Stomach (tissue), 19 donors: ENCODE measurements around the gene SLC5A12. TPM values are rescaled to one million over a fixed set of nuclear protein-coding genes. Genes with fewer than 3 reads are reported as not detected.

Experiments
- DNase-seq, 2 donors: peaks; one replicate each; pipeline versions ENCODE4 v3.0.0 to v3.0.0-alpha.2; 2013 to 2019
- H3K27ac ChIP-seq, 5 donors: fragments of 200-600 bp in 4 of 5; sonication (generic) in 4 of 5; one replicate each; pipeline ENCODE4 v1.5.1; 2013 to 2019; ENCODE audit warnings: mild to moderate bottlenecking in 1 of 5, moderate library complexity in 1 of 5
- H3K27me3 ChIP-seq, 3 donors: fragments of 200-600 bp; sonication (generic); one replicate each; pipeline ENCODE4 v1.5.1; 2017 to 2019; ENCODE audit warnings: mixed run types in 1 of 3
- H3K36me3 ChIP-seq, 4 donors: fragments of 200-600 bp; sonication (generic); 1 replicate in 3 of 4; 2 replicates in 1 of 4; pipeline ENCODE4 v1.5.1; 2016 to 2019
- H3K4me1 ChIP-seq, 4 donors: fragments of 200-600 bp; sonication (generic); one replicate each; pipeline ENCODE4 v1.5.1; 2016 to 2019
- H3K4me3 ChIP-seq, 4 donors: fragments of 200-600 bp; sonication (generic) in 3 of 4; one replicate each; pipeline ENCODE4 v1.5.1; 2016 to 2019; ENCODE audit warnings: mild to moderate bottlenecking in 1 of 4
- H3K9me3 ChIP-seq, 4 donors: fragments of 200-600 bp; sonication (generic); one replicate each; pipeline ENCODE4 v1.5.1; 2016 to 2019
- EP300 ChIP-seq: sonication (generic); formaldehyde crosslinking; IDR thresholded peaks from one replicate; pipeline ENCODE4 v1.6.1; 2017; ENCODE audit warnings: antibody characterized with exemption
- POLR2A ChIP-seq, 4 donors: fragments of 450-650 bp; IDR thresholded peaks; one replicate each; pipeline ENCODE4 v1.6.1; 2016; ENCODE audit warnings: antibody characterized with exemption in 4 of 4, control low read depth in 2 of 4, mild to moderate bottlenecking in 1 of 4, moderate library complexity in 1 of 4
- POLR2AphosphoS5 ChIP-seq, 3 donors: sonication (generic); formaldehyde crosslinking; IDR thresholded peaks; one replicate each; pipeline ENCODE4 v1.6.1; 2016; ENCODE audit warnings: antibody characterized with exemption in 3 of 3
- WGBS, 5 donors: extraction: QIAGEN DNeasy Blood & Tissue Kit in 3 of 5; methylation state at CpG; one replicate each; pipeline versions ENCODE4 v1.1.5 to v1.1.7; 2013 to 2018; 5-methylcytosine and 5-hydroxymethylcytosine counted together
- intact Hi-C: fragments of 100-400 bp; cut with DNase I; formaldehyde crosslinking; loops from one replicate; pipeline ENCODE4 v1.15.1; 2023; ENCODE audit warnings: low total_unique reads
- long read RNA-seq, 10 donors: transcript quantifications; one replicate each; lab custom pipeline, GENCODE V29; 2026
- polyA plus RNA-seq, 3 donors: library from polyadenylated mRNA; stranded (reverse); fragments of 200-250 nt; gene quantifications; one replicate each; pipeline ENCODE4 v1.2.3, GENCODE V29; 2013
- total RNA-seq, 5 donors: library from RNA; depleted of rRNA; stranded (reverse); fragments of >200 nt; gene quantifications; one replicate each; pipeline versions ENCODE4 v1.1.0 to v1.2.3, GENCODE V29; 2014 to 2016
- TF ChIP-seq, protein P1 (sequence below), 7 experiments: fragments of 450-650 bp in 4 of 7; fragments of 200-600 bp in 3 of 7; sonication (generic) in 3 of 7; IDR thresholded peaks; one replicate each; pipeline ENCODE4 v1.5.1; 2016 to 2019; ENCODE audit warnings: antibody characterized with exemption in 7 of 7, control low read depth in 2 of 7, mild to moderate bottlenecking in 1 of 7
- donor health status: healthy with polysubstance abuse.
- donor health status: Bipolar disorder and iron deficiency.
- donor health status: healthy.

SLC5A12 gene, protein sequence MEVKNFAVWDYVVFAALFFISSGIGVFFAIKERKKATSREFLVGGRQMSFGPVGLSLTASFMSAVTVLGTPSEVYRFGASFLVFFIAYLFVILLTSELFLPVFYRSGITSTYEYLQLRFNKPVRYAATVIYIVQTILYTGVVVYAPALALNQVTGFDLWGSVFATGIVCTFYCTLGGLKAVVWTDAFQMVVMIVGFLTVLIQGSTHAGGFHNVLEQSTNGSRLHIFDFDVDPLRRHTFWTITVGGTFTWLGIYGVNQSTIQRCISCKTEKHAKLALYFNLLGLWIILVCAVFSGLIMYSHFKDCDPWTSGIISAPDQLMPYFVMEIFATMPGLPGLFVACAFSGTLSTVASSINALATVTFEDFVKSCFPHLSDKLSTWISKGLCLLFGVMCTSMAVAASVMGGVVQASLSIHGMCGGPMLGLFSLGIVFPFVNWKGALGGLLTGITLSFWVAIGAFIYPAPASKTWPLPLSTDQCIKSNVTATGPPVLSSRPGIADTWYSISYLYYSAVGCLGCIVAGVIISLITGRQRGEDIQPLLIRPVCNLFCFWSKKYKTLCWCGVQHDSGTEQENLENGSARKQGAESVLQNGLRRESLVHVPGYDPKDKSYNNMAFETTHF
- total RNA-seq: 1 to 10 TPM in 1 of 5 donors, not detected in 4; 2.2 TPM
- not detected for polyA plus RNA-seq
- long read RNA-seq, donor 1: 0 reads
- long read RNA-seq, donor 2, full-length matches to known transcripts: 2 of 10 reads
- long read RNA-seq, donor 2, partial matches to known transcripts: 8 of 10 reads
- long read RNA-seq, donor 2, other reads (novel, unspliced or antisense): 0 of 10 reads
- long read RNA-seq, donor 3: 0 reads
- long read RNA-seq, donor 4: 0 reads
- long read RNA-seq, donor 5: 0 reads
- long read RNA-seq, donor 6: 0 reads
- long read RNA-seq, donor 7: 0 reads
- long read RNA-seq, donor 8: 0 reads
- long read RNA-seq, donor 9: 0 reads
- long read RNA-seq, donor 10, full-length matches to known transcripts: 4 of 4 reads
- long read RNA-seq, donor 10, partial matches to known transcripts: 0 of 4 reads
- long read RNA-seq, donor 10, other reads (novel, unspliced or antisense): 0 of 4 reads

DNA sequence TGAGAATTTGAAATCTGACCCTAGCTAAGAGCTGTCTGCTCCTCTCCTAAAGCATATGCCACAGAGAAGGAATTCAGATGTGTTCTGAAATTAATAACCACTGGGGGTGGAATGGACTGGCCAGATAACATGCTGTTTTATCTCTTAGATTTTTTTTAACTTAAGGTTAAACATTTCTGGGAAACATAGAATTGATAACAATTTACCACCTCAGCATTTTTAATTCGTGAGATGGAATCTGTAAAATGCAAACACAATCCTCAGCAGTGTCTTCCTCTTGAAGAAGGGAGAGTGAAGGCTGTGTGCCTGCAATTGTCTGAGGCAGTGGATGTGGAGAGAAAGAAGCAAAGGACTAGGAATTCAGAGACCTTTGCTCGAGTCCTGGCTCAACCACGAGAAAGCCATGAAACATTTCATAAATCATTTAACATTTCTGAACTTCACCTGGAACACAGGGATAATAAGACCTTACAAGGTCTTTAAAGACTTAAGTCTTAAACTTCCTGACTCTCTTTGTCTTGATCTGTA, at the start of gene SLC5A12:
Gene SLC5A12, minus strand, starts transcription at position 113 of the 528 bp plus-strand sequence. CDS start 346 bp downstream, outside the sequence.
- DNase-seq: no peak
- intact Hi-C loops: no loop called here
- 41 to 52% (median 47%) methylated on average over 3 of the region's 3 CpGs for WGBS, 5 donors
- H3K27ac ChIP-seq: no peak within 1 kb of the TSS
- no peaks in the 10 kb centered on the region for H3K27me3 ChIP-seq
- no peaks in the 10 kb centered on the region for H3K36me3 ChIP-seq
- H3K4me3 ChIP-seq: no peak within 1 kb of the TSS
- TF ChIP-seq POLR2AphosphoS5 (IDR thresholded peaks at IDR 0.05): no peak
- TF ChIP-seq EP300: no peak
- TF ChIP-seq POLR2A (IDR thresholded peaks at IDR 0.05): no peak
- TF ChIP-seq, protein P1, sequence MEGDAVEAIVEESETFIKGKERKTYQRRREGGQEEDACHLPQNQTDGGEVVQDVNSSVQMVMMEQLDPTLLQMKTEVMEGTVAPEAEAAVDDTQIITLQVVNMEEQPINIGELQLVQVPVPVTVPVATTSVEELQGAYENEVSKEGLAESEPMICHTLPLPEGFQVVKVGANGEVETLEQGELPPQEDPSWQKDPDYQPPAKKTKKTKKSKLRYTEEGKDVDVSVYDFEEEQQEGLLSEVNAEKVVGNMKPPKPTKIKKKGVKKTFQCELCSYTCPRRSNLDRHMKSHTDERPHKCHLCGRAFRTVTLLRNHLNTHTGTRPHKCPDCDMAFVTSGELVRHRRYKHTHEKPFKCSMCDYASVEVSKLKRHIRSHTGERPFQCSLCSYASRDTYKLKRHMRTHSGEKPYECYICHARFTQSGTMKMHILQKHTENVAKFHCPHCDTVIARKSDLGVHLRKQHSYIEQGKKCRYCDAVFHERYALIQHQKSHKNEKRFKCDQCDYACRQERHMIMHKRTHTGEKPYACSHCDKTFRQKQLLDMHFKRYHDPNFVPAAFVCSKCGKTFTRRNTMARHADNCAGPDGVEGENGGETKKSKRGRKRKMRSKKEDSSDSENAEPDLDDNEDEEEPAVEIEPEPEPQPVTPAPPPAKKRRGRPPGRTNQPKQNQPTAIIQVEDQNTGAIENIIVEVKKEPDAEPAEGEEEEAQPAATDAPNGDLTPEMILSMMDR (IDR thresholded peaks at IDR 0.05): no peak
- H3K4me1 ChIP-seq: no peaks in the 10 kb centered on the region
- no peaks in the 10 kb centered on the region for H3K9me3 ChIP-seq

DNA sequence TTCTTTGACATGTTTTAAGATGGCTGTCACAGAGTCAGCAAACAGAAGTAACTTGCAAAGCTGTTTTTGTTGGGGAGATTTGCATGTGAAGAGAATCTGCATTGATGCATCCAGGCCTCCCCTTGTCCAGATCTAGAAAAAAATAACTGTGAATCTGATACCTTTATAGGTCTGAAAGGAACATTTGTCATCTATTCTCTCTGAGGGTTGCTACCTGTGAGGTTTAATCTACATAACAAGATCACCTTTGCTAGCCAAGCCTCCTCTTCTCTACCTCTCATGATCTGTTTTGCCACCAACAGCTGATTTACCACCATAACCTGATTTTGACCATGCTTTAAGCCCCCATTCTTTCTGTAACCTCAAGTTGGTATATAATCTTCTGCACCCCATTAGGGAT, 47.2 kb upstream of the SLC5A12 start:
- intact Hi-C loops: loop anchor here (10.0 kb wide), 1 partner anchor 376 kb away; no protein-coding TSS in a partner anchor
- no peak for TF ChIP-seq POLR2AphosphoS5 (IDR thresholded peaks at IDR 0.05)
- DNase-seq: no peak
- Histone ChIP-seq H3K9me3 (no peaks in the 10 kb centered on the region), H3K4me1 (no peaks in the 10 kb centered on the region), H3K27me3 (no peaks in the 10 kb centered on the region), H3K4me3 (no peak overlapping the region), H3K27ac (no peak overlapping the region), H3K36me3 (no peaks in the 10 kb centered on the region)

DNA sequence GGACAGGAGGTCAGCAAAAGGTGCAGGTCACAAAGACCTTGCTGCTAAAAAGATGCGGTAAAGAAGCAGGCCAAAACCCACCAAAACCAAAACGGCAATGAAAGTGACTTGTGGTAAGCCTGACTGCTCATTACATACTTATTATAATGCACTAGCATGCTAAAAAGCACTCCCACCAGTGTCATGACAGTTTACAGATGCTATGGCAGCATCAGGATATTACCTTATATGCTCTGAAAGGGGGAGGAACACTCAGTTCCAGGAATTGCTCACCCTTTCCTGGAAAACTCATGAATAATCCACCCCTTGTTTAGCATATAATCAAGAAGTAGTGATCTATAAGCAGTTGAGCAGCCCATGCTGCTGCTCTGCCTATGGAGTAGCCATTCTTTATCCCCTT, 45.2 kb upstream of the SLC5A12 start:
- no peaks in the 10 kb centered on the region for H3K27me3 ChIP-seq
- TF ChIP-seq EP300 (no peak), POLR2AphosphoS5 (IDR thresholded peaks at IDR 0.05) (no peak), POLR2A (IDR thresholded peaks at IDR 0.05) (no peak)
- TF ChIP-seq, protein P1 (IDR thresholded peaks at IDR 0.05): no peak
- no peaks in the 10 kb centered on the region for H3K9me3 ChIP-seq
- intact Hi-C loops: loop anchor here (10.0 kb wide), 1 partner anchor 378 kb away; no protein-coding TSS in a partner anchor
- H3K4me3 ChIP-seq: no peak overlapping the region
- 77 to 97% (median 89%) methylated on average over 2 of the region's 2 CpGs for WGBS, 5 donors
- H3K4me1 ChIP-seq: no peaks in the 10 kb centered on the region
- H3K27ac ChIP-seq: no peak overlapping the region
- no peak for DNase-seq
- no peaks in the 10 kb centered on the region for H3K36me3 ChIP-seq

DNA sequence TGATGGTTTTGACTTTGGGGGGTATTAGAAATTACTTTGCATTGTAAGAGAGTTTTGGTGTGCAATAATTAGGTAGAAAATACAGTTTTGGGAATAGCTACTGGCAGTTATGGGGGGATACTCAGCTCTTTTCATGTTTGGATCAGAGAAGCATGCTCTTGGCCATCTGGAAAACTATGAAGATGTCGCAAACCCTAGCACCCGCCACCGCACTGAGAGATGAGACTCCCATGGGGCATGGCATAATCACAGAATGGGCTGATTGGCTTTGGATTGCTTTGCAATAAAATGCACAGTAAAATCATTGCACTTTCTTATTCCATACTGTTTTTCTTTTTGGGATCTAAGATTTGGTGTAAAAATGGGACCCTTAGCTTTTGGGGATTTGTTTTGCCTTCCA, 43.5 kb upstream of the SLC5A12 start:
- Histone ChIP-seq H3K4me3 (no peak overlapping the region), H3K9me3 (no peaks in the 10 kb centered on the region), H3K36me3 (no peaks in the 10 kb centered on the region), H3K4me1 (no peaks in the 10 kb centered on the region), H3K27me3 (no peaks in the 10 kb centered on the region), H3K27ac (no peak overlapping the region)
- DNase-seq: no peak
- WGBS, 5 donors: 90 to 97% (median 93%) methylated on average over 3 of the region's 3 CpGs
- TF ChIP-seq POLR2A (IDR thresholded peaks at IDR 0.05) (no peak), EP300 (no peak), POLR2AphosphoS5 (IDR thresholded peaks at IDR 0.05) (no peak)
- TF ChIP-seq, protein P1 (IDR thresholded peaks at IDR 0.05): no peak
- intact Hi-C loops: loop anchor here (10.0 kb wide), 1 partner anchor 379 kb away; no protein-coding TSS in a partner anchor
